NCI-H2029 (cell line): ENCODE results near the gene PPIH.
"Not testable (repeated sequence)": the region's sequence is repeated elsewhere in the genome, so short reads cannot be mapped to it uniquely, and the experiment has no call there.

Experiments used
- DNase-seq: peaks from one replicate; lab custom pipeline; 2025; lab: John Stamatoyannopoulos, UW

Gene PPIH

DNA sequence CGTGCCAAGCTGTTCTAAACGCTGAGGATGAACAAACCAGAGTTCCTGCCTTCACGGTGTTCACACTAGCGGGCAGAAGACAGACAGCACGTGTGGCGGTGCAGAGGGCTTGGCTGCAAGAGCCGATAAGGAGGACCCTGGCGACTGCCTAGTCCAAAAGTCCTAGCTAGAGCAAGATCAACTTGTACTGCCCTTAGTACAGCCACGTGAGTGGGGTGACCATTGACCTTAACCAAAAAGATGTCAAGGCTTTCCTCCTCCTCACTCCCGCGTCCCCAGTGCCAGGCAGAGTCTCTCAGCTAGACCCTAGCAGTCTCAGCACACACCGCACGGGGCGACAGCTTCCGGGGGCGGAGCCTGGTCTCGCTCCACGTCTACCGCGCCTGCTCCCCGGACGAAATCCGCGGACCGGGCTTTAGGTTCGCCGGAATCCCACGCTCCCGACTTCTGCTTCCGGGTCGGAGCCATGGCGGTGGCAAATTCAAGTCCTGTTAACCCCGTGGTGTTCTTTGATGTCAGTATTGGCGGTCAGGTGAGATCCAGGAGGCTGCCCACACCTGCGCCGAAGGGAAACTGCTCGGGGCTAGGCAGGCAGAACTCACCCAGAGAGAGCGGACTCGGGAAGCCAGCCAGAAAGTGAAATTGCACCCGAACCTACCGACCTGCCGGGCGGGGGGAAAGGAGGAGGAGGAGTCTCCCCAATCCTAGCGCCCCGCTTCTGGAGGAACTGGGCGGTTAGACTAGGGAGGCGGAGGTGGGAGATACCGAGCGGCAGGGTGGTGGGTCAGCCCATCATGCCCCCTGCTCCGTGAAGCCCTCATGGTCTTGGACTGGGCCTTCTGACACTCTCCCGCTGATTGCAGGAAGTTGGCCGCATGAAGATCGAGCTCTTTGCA is at the start of gene PPIH:
TSS of gene PPIH (plus strand) at position 443 of the 896 bp plus-strand sequence. CDS start at position 467, 24 bp downstream.
- DNase-seq, result peak; percentile 99

DNA sequence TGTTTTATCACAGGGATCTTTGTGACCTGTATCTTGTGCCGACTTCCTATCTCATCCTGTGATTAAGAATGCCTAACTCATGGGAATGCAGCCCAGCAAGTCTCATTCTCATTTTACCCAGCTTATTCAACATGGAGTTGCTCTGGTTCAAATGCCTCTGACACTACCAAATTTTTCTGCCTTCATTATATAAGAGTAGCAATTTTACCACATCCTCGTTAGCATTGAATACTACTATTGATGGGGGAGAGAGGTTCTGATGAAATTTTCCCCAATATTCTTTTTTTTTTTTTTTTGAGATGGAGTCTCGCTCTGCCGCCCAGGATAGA is 44.5 kb upstream of the PPIH start:
- no peak for DNase-seq

DNA sequence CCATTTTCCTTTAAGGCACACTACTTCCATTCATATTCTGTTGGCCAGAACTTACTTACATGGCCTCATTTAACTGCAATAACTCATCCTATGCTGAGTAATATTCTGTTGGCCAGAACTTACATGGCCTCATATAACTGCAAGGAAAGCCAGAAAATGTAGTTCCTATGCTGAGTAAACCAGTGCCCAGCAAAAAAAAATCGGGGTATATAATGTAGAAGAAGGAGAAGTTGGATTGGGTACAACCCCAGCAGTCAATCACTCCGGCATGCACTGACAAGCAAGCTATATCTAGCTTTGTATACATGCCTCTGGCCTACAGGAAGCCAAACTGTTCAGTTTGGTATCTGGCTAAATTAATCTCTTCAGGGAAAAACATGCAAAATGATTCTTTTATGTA is 39.4 kb upstream of the PPIH start:
- no peak for DNase-seq

DNA sequence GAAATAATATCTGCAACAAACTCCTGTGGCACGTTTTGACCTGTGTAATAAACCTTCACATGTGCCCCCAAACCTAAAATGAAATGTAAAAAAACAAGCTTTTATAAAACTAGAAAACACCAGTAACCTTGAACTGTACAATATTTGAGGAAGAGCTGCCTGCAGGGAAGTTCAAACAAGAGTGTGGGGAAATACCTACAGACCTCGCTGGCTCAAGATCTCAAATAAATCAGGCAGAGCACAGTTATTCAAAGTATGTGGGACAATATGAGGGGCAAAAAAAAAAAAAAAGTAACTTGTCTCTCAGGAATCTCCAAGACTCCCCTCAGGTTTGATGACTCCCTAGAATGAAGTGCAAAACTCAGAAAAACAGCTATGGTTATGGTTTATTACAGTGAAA is 37.9 kb upstream of the PPIH start:
- DNase-seq, result no peak

DNA sequence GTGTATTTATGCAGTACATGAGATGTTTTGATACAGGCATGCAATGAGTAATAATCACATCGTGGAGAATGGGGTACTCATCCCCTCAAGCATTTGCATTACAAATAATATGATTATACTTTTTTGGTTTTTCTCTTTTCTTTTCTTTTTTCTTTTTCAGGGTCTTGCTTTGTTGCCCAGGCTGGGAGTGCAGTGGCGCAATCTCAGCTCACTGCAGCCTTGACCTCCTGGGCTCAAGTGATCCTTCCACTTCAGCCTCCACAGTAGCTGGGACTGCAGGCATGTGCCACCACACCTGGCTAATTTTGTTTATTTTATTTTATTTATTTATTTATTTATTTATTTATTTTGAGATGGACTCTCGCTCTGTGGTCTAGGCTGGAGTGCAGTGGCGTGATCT is 37.0 kb upstream of the PPIH start:
- not testable (repeated sequence) for DNase-seq

DNA sequence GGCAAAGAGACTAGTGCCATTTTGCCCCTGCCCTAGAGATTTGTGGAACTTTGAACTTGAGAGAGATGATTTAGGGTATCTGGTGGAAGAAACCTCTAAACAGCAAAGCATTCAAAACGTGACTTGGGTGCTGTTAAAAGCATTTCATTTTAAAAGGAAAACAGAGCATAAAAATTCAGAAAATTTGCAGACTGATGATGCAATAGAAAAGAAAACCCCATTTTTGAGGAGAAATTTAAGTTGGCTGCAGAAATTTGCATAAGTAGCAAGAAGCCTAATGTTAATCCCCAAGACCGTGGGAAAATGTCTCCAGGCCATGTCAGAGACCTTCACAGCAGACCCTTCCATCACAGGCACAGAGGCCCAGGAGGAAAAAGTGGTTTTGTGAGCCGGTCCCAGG is 31.0 kb upstream of the PPIH start:
- not testable (repeated sequence) for DNase-seq

DNA sequence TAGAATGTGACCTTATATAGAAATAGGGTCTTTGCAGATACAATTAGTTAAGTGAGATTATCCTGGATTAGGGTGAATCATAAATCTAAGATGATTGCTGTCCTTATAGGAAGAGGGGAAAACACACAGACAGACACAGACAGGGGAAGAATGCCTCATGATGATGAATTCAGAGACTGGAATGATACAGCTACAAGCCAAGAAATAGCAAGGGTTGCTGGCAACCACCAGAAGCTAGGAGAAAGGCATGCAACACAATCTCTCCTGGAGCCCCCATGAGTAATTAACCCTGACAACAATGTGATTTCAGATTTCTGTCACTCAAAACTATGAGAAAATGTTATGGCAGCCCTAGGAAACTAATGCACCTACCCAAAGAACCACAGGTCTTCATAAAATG is 19.1 kb upstream of the PPIH start:
- DNase-seq, result no peak

DNA sequence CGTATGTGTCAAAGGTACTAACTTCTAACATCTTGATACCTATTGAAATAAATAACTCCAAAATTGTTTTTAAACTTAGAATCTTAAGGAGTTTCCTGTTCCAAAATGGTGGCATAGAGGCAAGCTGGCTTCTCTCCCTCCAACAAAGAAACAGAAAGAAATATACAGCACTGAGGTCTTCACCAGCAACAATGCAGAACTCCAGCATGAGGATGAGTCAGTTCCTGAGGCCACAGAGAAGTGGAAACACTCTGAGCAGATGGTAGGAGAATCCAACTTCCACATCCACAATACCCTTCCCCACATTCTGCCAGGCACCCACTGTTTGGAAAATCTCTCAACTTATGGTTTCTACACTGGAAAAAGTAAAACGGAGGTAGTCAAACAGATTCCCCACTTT is 12.2 kb upstream of the PPIH start:
- no peak for DNase-seq

DNA sequence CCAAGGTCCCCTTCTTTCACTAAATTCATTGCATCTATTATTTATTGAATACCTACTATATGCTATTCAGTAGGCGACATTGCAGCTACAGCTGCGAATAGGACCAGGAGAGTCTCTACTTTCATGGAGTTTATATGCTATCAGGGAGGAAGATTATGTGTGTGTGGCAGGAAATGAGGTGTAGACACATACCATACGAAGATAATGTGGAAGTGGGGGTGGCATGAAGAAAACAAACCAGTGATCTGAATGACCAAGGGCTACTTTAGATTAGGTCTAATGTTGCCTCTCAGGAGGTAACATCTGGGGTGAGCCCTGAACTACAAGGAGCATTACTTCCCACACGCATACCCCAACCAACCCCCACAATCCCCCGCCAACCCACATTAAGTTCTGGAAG is 1.0 kb upstream of the PPIH start:
- DNase-seq, result no peak

DNA sequence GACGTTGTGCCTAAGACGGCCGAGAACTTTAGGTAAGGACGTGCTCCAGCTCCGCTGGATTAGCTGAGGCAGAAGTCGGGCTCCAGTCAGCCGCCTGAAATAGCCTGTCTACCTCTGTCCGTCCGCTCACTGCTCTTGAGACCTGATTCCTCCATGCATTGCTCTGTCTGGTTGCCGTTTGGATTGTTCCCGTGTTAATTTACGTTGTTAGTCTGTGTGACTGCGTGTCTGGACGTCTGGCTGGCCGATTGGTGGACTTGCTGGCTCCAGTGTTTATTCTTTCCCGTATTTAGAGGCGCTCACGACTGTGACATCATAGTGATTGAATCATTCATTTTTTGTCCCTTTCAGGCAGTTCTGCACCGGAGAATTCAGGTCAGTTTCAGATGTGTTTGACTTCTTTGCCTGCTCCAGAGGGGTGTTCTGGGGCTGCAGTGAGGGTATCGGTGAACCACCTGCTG is 684 bp downstream of the PPIH start:
- no peak for DNase-seq

DNA sequence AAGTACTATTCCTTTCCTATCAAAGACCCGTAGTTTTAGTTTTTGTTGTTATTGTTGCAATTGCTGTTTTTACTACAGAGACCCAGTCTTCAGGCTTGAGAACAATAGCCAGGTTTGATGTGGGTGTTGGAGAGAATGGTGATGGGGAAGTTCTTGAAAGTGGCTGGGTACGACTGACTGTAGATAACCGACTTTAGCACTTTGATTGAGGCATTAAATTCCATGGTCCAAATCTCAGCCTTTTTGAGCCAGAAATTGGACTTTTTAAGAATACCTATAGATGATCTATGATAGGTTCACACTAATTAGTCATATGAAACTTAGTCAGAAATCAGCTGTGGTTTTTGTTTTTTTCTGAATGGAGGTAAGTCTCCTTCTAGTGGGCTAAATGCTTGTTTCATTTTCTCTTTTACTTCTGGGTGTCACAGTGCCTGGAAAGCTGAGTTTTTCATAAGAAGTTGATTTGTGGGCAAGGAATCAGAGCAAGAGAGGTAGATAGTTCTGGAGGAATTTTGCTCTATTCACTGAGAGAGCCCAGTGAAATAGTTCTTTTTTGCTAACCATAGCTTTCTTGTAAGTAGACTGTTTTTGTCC is 2.8 kb downstream of the PPIH start:
- DNase-seq, result no peak

DNA sequence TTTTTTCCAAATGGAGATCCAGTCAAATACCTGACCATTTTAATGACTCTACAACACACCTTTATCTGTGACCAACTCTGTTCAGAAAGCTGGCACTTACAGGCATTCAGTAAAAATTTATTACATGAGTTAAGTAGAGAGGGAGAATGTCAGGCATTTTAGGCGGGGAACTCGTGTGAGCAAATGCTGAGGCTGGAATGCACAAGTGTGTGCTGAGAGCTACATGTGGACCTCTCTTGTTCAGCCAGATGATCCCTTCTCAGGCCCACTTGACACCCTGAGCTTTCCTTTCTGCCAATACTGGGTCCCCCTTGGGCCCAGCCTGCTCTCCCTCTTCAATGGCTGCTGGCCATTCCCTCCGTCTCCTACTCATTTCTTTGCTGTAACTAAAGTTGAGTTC is 11.7 kb downstream of the PPIH start:
- no peak for DNase-seq

DNA sequence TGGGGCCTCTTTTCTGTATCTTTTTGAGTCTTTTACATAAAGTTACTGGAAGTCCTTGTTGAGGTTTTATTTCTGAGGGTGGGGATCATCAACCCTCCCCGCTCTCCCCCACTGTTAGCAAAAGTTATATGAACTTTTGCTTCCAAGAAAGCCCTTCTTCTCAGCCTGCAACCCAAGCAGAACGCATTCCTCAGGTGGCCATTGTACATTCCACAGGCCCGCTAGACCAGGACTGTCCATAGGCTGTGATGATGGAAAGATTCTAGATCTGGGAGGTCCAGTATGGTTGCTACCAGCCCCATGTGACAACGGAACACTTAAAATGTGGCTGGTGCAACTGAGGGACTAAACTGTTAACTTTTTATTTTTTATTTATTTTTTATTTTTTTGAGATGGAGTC is 12.2 kb downstream of the PPIH start:
- DNase-seq, result no peak

DNA sequence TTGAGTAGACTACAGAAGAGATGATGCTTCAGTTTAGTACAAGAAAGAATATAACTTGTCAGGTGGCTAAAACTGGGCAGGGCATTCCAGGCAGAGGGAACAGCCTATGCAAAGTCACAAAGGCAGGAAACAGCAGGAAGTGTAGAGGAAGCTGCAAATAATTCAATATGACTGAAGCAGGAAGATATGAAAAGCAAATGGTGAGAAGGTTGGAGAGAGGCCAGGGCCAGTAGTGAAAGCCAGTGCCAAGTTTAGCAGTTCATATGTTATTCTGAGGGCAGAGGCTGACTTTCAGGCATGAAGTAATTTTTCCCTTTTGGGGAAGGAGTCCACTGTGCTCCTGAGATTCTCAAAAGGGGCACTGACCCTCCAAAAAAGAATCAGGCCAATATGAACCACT is 16.0 kb downstream of the PPIH start:
- DNase-seq, result no peak

DNA sequence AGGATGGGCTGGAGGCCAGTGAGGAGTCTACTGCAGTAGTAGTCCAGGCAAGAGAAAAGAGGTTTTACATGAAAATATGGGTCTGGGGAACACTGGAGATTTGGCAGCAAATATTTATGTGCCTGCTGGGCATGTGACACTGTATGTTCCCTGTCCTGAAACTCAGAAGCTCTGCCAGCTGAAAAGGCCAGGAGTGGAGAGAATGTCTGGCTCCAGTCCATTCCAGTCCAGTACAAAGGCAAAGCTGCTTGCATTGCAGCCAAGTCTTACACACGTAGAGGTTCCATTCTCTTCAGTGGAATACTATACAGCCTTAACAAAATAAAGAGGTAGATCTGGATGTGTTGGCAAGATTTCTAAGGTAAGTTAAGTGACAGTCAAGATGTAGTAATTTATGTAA is 16.5 kb downstream of the PPIH start:
- no peak for DNase-seq

DNA sequence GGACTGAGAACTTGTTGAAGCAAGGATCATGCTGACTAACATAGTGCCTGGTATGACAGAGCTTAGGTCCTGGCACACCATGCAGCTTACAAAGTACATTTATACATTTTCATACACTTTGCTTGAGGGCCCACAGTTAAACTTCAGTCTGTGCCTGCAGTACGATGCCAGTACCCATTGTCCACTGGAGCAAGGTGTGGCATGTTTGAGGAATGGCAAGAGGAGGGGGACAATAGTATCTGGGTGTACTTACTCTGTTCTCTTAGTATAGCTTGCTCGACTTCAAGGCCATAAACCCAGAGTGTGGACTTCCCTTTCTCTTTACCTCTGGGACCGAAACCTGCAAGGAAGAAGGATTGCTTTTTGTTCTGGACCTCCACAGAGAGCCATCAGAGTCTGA is 17.2 kb downstream of the PPIH start:
- DNase-seq, result no peak

DNA sequence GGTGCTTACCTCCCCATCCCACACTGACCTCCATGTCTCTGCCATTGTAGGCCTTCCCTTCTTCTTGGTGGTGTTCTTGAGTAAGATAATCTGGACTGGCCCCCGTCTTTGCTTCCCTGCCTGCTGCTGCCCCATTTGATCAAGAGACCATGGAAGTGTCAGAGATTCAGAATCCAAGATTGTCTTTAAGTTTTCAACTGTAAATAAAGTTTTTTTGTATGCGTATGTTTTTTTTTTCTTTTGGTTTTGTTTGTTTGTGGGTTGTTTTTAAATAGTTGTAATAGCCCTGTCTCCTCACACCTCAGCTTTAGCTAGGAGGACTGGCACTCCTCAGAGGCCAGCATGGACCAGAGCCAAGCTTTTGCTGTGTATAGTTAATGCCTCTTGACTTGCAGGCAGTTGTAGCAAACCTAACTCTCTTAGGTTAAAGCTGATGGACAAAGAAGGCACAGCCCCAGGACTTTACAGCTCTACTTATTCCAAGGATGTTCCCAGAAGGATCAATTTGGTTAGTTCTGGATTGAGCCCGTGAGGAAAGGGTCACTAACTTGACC is 18.4 kb downstream of the PPIH start:
- no peak for DNase-seq

DNA sequence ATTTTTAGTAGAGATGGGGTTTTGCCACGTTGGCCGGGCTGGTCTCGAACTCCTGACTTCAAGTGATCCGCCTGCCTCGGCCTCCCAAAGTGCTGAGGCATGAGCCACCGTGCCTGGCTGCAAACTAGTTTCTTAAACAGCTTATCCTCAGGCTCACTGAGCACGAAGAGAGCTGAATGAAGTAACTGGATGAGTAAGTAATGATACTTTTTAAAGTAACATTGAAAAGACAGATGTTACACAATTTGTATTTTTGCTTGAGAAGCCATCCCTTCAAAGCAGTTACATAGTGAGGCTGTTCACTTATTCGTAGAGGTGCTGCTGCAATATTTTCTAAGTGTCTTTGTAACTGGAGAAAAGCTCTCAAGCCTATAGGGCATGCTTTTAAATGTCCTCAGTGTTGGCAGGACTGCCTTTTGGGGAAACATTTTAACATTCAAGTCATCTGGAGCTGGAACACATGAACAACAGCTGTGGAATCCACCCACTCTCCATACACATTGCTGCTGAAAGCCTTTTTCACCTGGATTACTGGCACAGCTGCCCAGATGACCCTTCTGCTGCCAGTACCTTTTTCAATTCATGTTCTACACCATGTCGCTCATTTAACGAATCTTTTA is 21.3 kb downstream of the PPIH start:
- no peak for DNase-seq

DNA sequence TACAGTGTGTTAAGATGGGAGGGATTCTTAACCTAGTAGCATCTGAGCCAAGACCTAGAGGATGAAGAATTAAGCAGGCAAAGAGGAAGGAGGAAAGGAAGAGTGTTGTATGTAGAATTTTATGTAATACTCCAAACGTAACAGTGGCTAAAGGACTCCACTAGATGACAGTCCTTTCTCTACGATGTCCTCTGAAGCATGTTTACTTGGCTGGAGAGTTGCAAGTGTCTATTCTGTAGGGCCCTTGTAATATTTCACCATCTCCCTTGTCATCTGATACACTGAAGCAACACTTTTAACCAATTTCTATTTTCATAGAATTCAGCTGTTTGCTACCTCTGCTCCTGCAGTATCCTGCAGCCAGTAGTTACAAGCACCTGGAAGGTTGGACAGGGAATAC is 21.8 kb downstream of the PPIH start:
- no peak for DNase-seq

DNA sequence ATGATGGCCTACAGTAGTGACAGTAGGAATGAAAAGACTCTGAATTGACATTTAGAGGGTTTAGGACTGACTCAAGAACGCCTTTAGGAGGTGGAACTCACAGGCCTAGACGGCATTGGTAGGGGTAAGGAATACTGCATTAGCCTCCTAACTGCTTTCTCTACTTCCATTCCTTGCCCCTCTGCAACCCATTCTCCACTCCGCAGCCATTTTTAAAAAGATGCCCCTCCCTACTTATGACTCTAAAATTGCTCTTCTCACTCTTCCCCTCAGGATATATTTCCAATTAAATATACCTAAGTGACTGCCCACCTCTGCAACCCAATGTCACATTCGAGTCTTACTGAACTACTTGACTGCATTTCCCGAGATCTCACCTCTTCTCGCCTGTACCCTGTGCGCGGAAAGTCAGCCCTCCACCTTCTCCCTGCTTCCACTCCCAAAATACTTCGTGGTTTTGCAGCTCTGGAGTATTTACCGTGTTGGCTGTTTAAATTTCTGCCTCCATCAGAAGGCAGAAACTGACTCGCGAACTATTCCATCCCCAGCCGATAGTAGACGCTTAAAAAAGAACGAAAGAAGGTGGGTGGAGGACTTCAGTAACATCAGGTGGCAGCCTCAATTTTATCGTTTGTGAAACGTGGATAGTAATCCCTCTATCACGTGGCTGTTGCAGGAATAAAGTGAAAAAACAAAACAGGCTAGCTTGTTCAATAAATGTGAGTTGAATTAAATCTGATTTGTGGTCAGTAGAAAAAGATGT is 22.9 kb downstream of the PPIH start:
- no peak for DNase-seq

DNA sequence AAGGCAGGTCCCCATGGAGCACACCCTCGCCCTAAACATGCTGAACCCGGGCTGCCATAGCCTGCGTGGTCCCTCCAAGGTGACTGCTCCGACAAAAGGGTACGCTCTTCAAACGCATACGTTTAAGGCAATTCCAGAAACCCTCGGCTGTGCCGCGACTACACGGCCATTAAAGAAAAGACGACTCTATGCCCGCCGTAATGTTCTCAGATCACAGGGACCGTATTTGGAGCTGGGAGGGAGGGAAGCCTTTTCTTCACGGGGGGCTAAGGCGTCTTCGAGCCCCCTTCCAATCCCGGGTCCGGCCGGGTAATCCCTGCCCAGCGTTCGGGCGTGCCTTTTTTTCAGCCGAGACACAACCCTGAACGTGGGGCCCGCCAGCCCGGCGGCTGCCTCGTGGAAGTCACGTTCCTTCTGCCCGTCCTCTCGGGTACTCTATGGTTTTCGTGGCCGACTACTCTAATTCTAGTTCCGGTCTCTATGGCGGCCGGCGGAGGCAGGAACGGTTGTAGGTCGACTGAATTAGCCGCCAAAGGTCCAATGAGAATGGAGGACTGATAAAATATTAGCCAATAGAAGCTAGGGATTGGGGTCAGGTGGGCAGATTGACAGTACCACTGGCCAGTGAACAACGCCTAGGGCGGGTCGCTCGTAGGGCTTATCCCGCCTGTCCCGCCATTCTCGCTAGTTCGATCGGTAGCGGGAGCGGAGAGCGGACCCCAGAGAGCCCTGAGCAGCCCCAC is 23.7 kb downstream of the PPIH start, which contains the start of gene YBX1:
TSS of gene YBX1 (plus strand) at position 678 of the 743 bp plus-strand sequence. CDS start 148 bp downstream, outside the sequence.
- DNase-seq, result peak; percentile 100

DNA sequence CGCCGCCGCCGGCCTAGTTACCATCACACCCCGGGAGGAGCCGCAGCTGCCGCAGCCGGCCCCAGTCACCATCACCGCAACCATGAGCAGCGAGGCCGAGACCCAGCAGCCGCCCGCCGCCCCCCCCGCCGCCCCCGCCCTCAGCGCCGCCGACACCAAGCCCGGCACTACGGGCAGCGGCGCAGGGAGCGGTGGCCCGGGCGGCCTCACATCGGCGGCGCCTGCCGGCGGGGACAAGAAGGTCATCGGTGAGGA is 24.2 kb downstream of the PPIH start:
- not testable (repeated sequence) for DNase-seq
